ENCODE measurements around the gene EPN3.

The EPN3 gene

DNA sequence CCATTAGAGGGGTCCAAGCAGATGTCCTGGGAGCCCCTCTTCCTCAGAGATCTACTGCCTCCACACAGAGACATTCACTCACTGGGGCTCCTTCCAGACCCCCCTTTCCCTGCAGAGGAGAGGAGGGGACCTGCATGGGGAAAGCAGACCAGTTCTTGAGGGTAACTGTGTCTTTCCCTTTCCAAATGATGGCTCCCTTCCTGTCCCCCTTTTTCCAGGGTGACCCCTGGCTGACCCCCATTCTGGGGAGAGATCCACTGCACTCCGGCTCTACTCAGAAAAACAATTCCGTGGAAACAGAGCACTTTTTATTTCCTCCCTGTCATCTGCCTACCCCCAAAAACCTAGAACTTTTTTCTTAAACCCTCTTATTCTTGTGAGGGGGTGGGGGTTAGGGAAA is 34.4 kb downstream of the EPN3 start:
- no peak for DNase-seq (ENCODE audit: low read depth in 2 of 2)

DNA sequence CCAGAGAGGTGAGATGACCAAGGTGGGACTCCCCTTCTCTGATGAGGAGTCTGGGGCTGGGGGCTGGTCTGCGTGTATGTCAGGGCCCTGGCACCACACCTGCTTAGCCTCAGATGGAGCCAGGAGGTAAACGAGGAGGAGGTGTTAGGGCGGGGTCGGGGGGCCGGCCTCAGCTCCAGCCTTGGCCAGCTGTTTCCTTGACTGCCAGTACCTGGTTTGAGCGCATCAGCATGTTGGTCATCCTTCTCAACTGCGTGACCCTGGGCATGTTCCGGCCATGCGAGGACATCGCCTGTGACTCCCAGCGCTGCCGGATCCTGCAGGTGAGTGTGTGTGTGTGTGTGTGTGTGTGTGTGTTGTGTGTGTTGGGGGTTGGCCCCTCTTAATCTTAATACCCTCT is 36.1 kb downstream of the EPN3 start:
- DNase-seq (ENCODE audit: low read depth in 2 of 2), result no peak

DNA sequence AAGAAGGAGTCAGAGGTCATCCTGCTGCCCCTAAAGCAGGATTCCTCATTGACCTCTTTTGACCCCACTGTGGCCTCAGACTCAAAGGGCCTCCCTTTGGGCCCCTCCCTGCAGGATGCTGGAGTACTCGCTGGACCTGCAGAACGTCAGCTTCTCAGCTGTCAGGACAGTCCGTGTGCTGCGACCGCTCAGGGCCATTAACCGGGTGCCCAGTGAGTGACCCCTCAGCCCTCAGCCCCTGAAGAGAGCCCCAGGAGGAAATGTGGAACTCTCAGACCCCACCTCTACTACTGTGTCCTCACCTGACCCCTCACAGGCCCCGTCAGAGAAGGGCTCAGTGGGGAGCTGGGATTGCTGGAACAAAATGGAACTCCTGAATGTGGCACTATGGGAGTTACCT is 37.1 kb downstream of the EPN3 start:
- DNase-seq (ENCODE audit: low read depth in 2 of 2), result no peak

DNA sequence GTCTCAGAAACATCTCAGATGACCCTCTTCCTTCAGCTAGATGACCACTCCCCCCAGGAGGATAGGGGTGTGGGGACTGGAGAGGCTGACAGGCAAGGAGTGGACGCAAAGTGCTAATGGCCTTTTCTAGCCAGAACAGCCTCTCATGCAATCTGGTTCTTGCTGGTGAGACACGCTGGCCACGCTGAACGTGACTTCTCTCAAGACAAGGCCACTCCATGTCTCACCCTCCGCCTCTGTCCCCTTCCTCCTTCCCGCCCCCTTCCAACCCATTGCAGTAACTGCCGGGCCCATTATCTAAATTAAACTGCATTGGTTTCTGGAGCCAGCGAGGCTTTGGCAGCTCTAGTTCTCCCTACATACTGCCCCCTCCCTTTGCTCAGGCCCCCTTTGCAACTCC is 37.5 kb downstream of the EPN3 start:
- DNase-seq (ENCODE audit: low read depth in 2 of 2), result no peak

DNA sequence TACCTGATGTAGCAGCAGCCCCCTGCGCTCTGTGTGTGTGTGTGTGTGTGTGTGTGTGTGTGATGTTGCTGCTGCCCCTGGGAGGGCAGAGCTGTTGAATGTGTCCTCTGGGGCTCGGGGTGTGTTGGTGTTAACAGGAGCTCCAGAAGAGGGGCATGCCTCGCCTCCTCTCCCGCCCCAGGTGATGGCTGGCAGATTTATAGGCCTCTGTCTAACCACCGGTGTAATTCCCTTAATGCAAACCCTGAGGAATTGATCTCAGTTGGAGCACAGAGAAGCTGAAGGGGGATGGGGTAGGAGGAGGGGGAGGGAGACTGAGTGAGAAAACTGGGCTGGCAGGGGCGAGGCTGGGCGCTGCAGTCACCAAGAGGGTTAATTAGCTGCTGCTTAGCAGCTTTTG is 38.0 kb downstream of the EPN3 start:
- no peak for DNase-seq (ENCODE audit: low read depth in 2 of 2)

- DNase-seq (ENCODE audit: low read depth in 2 of 2), result no peak
These were observed 39.1 kb downstream of the EPN3 start for GRCh38 chr17:50571681-50572080.

- no peak for DNase-seq (ENCODE audit: low read depth in 2 of 2)
These were observed 40.0 kb downstream of the EPN3 start for GRCh38 chr17:50572541-50572940.

- no peak for DNase-seq (ENCODE audit: low read depth in 2 of 2)
These were observed 41.5 kb downstream of the EPN3 start for GRCh38 chr17:50573866-50574611.

DNA sequence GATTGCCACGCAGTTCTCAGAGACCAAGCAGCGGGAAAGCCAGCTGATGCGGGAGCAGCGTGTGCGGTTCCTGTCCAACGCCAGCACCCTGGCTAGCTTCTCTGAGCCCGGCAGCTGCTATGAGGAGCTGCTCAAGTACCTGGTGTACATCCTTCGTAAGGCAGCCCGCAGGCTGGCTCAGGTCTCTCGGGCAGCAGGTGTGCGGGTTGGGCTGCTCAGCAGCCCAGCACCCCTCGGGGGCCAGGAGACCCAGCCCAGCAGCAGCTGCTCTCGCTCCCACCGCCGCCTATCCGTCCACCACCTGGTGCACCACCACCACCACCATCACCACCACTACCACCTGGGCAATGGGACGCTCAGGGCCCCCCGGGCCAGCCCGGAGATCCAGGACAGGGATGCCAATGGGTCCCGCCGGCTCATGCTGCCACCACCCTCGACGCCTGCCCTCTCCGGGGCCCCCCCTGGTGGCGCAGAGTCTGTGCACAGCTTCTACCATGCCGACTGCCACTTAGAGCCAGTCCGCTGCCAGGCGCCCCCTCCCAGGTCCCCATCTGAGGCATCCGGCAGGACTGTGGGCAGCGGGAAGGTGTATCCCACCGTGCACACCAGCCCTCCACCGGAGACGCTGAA is 43.2 kb downstream of the EPN3 start:
- DNase-seq (ENCODE audit: low read depth in 2 of 2), result no peak

DNA sequence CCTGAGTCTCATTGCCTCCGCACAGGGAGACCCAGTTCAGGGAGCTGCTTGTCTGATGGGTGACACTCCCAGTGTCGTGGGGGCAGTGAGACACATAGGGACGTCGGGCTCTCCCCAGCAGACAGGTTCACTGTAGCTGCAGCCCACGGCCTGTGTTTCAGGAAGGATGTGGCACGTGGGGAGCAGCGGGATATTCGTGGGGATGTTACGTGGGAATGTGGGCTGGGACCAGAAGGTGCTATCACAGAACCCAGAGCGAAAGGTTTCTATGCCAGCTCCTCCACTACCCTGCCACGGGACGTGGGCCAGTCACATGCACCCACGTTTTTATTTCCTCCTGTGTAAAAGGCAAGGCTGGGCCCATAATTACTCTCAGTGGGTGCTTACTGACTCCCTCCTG is 44.3 kb downstream of the EPN3 start:
- no peak for DNase-seq (ENCODE audit: low read depth in 2 of 2)

- no peak for DNase-seq (ENCODE audit: low read depth in 2 of 2)
These were observed 45.0 kb downstream of the EPN3 start for GRCh38 chr17:50577451-50577954.

- no peak for DNase-seq (ENCODE audit: low read depth in 2 of 2)
These were observed 45.6 kb downstream of the EPN3 start for GRCh38 chr17:50578173-50578572.

- DNase-seq (ENCODE audit: low read depth in 2 of 2), result no peak
These were observed 46.9 kb downstream of the EPN3 start for GRCh38 chr17:50579399-50579798.

DNA sequence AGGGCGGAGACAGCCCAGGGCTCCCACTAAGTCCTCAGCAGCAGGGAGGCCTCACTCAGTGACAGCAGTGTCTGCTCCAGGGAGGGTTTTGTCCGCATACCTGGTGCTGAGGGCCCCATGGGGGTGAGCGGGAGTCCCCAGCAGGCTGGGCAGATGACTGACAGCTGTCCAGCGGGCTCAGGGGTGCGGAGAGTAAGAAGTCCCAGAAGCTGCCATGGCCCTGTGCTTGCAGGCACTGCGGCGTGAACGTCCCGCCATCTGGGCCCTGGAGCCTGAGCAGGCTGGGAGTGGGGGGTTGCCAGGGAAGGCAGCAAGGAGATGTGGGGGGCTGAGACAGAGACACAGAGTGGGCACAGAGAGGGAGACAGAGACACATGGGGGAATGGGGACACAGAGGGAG is 48.1 kb downstream of the EPN3 start:
- DNase-seq (ENCODE audit: low read depth in 2 of 2), result no peak

GRCh38 chr17:50581316-50581715 is 48.8 kb downstream of the EPN3 start:
- no peak for DNase-seq (ENCODE audit: low read depth in 2 of 2)

DNA sequence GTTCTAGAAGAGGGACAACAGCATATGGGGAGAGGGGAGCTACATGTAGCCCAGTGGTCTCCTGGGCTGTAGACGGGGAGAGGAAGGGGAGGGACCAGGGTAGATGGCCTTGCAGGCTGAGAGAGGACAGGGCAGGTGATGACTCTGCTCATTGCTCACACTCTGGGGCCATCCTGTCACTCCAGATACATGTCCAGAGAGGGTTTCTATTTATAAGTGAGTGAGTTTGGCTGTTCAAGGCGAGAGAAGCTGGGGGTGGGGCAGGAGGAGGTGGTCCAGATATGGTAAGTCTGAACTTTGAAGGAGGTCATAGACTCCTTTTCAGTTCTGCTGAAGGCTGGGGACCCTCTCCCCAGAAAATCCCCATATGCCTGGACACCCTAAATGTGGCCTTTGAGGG is 50.2 kb downstream of the EPN3 start:
- no peak for DNase-seq (ENCODE audit: low read depth in 2 of 2)

GRCh38 chr17:50583641-50584040 is 51.1 kb downstream of the EPN3 start:
- DNase-seq (ENCODE audit: low read depth in 2 of 2), result no peak

DNA sequence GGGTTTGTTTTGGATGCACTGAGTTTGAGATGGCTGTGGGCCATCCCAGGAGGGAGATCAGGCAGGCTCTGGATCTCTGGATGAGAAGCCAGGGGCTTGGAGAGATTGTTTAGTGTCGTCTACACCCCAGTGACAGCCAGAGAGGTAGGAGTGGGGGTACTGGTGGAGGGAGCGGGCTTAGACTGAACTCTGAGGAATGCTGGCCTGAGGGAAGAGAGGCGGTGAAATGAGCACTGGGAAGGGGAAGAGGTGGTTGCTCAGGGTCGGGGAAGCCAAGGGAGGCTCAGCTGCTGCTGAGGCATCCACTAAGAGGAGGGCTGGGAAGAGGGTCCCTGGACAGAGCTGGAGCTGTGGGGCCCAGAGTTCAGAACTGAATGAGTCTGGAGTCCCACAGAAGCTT is 51.6 kb downstream of the EPN3 start:
- DNase-seq (ENCODE audit: low read depth in 2 of 2), result no peak

DNA sequence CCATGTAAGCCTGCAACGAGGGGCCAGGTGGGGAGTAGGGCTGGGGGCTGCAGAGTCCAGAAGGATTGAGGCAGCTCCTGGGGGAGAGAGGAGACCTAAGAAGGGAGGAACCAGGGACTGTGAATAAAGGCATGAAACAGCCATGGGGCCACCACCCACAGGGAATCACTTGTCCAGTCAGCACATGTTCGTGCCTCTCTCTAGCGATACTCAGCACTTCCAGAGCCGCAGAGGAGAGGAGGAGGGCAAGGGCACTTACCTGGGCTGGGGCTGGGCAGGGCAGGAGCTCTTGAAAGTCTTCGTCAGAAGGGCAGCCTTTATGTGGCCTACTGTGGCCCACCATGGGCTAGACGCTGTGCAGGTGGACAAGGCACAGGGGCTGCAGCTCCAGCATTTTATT is 52.2 kb downstream of the EPN3 start:
- no peak for DNase-seq (ENCODE audit: low read depth in 2 of 2)

GRCh38 chr17:50585346-50585745 is 52.8 kb downstream of the EPN3 start:
- no peak for DNase-seq (ENCODE audit: low read depth in 2 of 2)

DNA sequence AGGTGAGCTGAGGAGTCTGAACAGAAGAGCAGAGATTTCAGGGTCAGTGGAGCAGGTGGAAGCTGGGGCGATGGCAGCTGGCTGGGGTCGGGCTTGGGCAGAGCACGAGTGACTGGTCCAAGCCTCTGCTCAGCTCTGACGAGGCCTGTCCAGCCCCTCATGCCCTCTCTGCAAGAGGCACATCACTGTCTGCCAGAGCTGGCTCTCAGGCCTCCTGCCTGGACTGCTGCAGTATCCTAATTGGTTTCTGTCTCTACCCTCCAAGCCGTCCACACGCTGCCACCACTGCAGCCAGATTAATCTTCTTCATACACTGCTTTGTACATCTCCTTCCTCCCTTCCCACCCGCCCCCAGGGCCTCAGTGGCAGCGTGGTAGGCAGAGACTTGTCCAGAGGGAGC is 53.4 kb downstream of the EPN3 start:
- DNase-seq (ENCODE audit: low read depth in 2 of 2), result no peak

DNA sequence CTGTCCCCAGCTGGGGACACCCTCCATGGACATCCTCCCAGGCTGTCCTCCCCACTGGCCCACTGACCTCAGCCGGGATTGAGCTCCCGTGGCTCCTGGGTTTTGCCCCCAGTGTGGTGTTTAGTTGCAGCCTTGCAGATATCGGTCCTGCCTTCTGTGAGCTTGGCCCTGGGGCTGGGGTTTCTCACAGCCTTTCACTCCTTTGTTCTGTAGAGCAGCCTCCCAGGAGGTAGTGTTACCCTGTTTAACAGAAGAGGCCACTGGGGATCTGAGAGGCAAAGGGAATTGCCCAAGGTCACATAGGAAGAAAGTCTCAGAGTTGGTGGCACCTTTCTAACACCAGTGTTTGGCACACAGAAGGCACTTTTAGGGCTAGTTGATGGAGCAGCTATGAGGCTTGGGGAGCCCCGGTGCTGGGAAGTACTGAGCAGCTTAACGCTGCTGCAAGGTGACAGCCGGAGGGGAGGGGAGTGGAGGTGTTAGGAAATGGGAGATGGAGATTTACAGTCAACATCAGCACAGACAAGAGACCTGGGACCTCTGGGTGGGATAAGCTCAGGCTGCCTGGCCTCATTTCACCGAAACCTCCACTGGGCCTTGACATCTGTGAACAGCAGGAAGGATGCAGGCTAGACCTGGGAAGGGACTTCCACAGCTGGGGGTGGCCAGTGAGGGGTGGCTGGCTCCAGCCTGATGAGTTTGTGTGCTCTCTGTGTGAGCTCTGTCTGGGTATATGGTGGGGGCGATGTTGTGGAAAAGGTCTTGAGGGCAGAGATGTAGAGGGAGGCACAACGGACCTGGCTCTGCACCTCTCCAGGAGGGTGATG is 54.1 kb downstream of the EPN3 start:
- no peak for DNase-seq (ENCODE audit: low read depth in 2 of 2)

DNA sequence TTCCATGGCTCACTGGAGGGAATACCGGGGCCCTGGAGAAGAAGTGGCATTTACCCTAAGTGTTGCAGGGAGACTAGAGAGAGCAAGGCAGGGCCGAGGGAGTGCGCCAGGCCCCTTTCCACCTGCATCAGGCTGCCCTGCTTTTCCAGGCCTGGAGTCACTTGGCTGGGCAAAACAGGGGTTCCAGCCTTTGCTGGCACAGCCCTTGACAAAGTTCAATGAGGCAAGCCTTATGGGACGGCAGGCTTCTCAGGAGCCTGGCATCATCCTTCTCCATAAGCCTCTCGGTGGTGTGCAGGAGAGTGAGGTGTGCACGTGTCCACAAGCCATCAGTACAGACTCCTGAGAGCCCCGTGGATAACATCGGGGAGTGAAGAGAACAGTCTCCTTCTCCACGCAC is 55.0 kb downstream of the EPN3 start:
- no peak for DNase-seq (ENCODE audit: low read depth in 2 of 2)

Data from stimulated activated CD8-positive, alpha-beta memory T cell treated with anti-CD3 and anti-CD28 coated beads, Interleukin-7, amount 100 ng/mL, for 4 hours (primary cell).